Measurements from ENCODE around the gene GTF2F1. TPM values are rescaled to one million over a fixed set of nuclear protein-coding genes. Genes with fewer than 3 reads are reported as not detected.
A peak's percentile ranks its signal among the peaks of the same experiment; 100 is the strongest.

The GTF2F1 gene
- total and polyA plus RNA-seq, 9 of the 15 experiments (the other 6 are each of a cell fraction or from before 2014, with no cell fraction given) = 4.7 to 75.4 (median 68.4) TPM

- DNase-seq (ENCODE audit: extremely low read depth in 1 of 4, low spot score in 3 of 4) (peak in 1 of 4 experiments; percentile 33), ATAC-seq (no peak), FAIRE-seq (no peak)
- in situ Hi-C loops (cut with MboI) = no loop called here
- Histone ChIP-seq H3K4me3 (no peak overlapping the region), H3K27ac (ENCODE audit: extremely low read depth, low read depth, low read length) (no peak overlapping the region), H3K4me2 (ENCODE audit: insufficient read depth, low read length) (no peak overlapping the region), H3K9me3 (replicated peaks; ENCODE audit: control insufficient read depth, insufficient read depth, low read depth, low read length) (peaks cover 4% of the 10 kb centered on the region; the same call in 1 of the 2 replicates), H3K9me1 (ENCODE audit: control insufficient read depth, insufficient read depth, low read length) (no peaks in the 10 kb centered on the region), H2AFZ (ENCODE audit: low read depth, low read length) (no peak overlapping the region), H3K27me3 (ENCODE audit: control insufficient read depth in 2 of 2, insufficient read depth in 2 of 2, low read length in 2 of 2) (peaks cover 2 to 9% of the 10 kb centered on the region in 2 experiments; a peak in 4 of 5 replicates), H3K4me1 (replicated peaks in 1 of 2; ENCODE audit: control insufficient read depth in 2 of 2, insufficient read depth in 2 of 2, low read length in 2 of 2) (peaks cover 6 to 13% of the 10 kb centered on the region in 2 experiments; a peak in 4 of 5 replicates), H3K79me2 (ENCODE audit: control insufficient read depth, insufficient read depth, low read length) (no peaks in the 10 kb centered on the region), H3K36me3 (ENCODE audit: control insufficient read depth, insufficient read depth, low read length) (no peaks in the 10 kb centered on the region), H4K20me1 (replicated peaks; ENCODE audit: control insufficient read depth, insufficient read depth, low read length) (no peaks in the 10 kb centered on the region), H3K9ac (ENCODE audit: insufficient read depth in 1 of 2, low read depth in 2 of 2, low read length in 2 of 2) (no peak overlapping the region)
- POLR2A ChIA-PET = no interaction called here
- CTCF ChIA-PET (ENCODE audit: low intra/inter-chr PET ratio) = interaction anchor here (1.0 kb wide), 1 partner anchor 136 kb away, joined by 5 read pairs; no protein-coding TSS in a partner anchor
- TF ChIP-seq ZNF384 (IDR thresholded peaks at IDR 0.05; ENCODE audit: low read depth, low read length) (peak; percentile 37; the same call in 1 of the 2 replicates), ARID1B (IDR thresholded peaks at IDR 0.05) (no peak), ZNF436 (CRISPR knock-in tag; IDR thresholded peaks at IDR 0.05) (no peak), NFYB (IDR thresholded peaks at IDR 0.05; ENCODE audit: extremely low read depth, insufficient read length) (no peak), STAG1 (CRISPR knock-in tag; IDR thresholded peaks at IDR 0.05; ENCODE audit: borderline replicate concordance) (no peak)
- TF ChIP-seq, protein P1, sequence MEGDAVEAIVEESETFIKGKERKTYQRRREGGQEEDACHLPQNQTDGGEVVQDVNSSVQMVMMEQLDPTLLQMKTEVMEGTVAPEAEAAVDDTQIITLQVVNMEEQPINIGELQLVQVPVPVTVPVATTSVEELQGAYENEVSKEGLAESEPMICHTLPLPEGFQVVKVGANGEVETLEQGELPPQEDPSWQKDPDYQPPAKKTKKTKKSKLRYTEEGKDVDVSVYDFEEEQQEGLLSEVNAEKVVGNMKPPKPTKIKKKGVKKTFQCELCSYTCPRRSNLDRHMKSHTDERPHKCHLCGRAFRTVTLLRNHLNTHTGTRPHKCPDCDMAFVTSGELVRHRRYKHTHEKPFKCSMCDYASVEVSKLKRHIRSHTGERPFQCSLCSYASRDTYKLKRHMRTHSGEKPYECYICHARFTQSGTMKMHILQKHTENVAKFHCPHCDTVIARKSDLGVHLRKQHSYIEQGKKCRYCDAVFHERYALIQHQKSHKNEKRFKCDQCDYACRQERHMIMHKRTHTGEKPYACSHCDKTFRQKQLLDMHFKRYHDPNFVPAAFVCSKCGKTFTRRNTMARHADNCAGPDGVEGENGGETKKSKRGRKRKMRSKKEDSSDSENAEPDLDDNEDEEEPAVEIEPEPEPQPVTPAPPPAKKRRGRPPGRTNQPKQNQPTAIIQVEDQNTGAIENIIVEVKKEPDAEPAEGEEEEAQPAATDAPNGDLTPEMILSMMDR (IDR thresholded peaks at IDR 0.05 in 2 of 3, conservative IDR thresholded peaks at IDR 0.05 in 1 of 3; ENCODE audit: insufficient read depth in 2 of 3, low read depth in 1 of 3, low read length in 3 of 3) = peak in 2 of 3 experiments; percentile 40 to 47; a peak in 3 of 6 replicates
- TF ChIP-seq, protein P2, sequence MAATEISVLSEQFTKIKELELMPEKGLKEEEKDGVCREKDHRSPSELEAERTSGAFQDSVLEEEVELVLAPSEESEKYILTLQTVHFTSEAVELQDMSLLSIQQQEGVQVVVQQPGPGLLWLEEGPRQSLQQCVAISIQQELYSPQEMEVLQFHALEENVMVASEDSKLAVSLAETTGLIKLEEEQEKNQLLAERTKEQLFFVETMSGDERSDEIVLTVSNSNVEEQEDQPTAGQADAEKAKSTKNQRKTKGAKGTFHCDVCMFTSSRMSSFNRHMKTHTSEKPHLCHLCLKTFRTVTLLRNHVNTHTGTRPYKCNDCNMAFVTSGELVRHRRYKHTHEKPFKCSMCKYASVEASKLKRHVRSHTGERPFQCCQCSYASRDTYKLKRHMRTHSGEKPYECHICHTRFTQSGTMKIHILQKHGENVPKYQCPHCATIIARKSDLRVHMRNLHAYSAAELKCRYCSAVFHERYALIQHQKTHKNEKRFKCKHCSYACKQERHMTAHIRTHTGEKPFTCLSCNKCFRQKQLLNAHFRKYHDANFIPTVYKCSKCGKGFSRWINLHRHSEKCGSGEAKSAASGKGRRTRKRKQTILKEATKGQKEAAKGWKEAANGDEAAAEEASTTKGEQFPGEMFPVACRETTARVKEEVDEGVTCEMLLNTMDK (IDR thresholded peaks at IDR 0.05; ENCODE audit: borderline replicate concordance, insufficient read depth, low read depth, low read length, poor library complexity, severe bottlenecking) = peak; percentile 5
- BruUV-seq (replicated peaks) = no TSS peak
- intact Hi-C loops (cut with micrococcal nuclease) = no loop called here
- 22% methylated on average over 4 of the region's 4 CpGs for WGBS (ENCODE audit: insufficient coverage, low coverage, missing lambda C conversion rate)
Measured at GRCh38 chr19:6354098-6354674, 38.8 kb downstream of the GTF2F1 start.

Data from K562 (cell line).